ENCODE data around the gene HPS6.
A peak's percentile ranks its signal among the peaks of the same experiment; 100 is the strongest.

Gene HPS6

DNA sequence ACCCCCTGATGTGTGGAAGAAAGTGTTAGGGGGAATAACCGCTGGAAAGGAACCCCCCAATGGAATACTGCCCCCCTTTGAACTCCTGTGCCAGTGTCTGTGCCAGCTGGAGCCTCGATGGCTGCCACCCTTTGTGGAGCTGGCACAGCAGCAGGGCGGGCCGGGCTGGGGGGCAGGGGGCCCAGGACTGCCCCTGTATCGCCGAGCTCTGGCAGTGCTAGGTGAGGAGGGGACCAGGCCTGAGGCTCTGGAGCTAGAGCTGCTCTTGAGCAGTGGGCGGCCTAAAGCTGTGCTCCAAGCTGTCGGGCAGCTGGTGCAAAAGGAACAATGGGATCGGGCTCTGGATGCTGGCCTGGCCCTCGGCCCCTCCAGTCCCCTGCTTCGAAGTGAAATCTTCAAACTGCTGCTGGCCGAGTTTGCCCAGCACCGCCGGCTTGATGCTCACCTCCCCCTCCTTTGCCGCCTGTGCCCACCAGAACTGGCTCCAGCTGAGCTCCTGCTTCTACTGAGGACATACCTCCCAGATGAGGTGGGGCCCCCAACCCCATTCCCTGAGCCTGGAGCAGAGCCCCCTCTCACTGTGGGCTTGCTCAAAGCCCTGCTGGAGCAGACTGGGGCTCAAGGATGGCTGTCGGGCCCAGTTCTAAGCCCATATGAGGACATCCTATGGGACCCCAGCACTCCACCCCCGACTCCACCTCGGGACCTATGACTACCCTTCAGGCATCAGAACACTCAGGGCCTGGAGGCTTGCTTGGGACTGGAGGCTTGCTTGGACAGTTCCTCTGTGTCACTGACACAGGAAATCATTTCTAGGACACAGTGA is 2.2 kb downstream of the HPS6 start:
- TF ChIP-seq, protein P1, sequence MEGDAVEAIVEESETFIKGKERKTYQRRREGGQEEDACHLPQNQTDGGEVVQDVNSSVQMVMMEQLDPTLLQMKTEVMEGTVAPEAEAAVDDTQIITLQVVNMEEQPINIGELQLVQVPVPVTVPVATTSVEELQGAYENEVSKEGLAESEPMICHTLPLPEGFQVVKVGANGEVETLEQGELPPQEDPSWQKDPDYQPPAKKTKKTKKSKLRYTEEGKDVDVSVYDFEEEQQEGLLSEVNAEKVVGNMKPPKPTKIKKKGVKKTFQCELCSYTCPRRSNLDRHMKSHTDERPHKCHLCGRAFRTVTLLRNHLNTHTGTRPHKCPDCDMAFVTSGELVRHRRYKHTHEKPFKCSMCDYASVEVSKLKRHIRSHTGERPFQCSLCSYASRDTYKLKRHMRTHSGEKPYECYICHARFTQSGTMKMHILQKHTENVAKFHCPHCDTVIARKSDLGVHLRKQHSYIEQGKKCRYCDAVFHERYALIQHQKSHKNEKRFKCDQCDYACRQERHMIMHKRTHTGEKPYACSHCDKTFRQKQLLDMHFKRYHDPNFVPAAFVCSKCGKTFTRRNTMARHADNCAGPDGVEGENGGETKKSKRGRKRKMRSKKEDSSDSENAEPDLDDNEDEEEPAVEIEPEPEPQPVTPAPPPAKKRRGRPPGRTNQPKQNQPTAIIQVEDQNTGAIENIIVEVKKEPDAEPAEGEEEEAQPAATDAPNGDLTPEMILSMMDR (conservative IDR thresholded peaks at IDR 0.05; ENCODE audit: low read depth): no peak
- CTCF ChIA-PET: interaction anchor here (0.5 to 2.1 kb wide), 5 partner anchors 10 to 839 kb away, joined by 3 to 8 read pairs (median 3); no protein-coding TSS in a partner anchor
- DNase-seq (ENCODE audit: low spot score): no peak
- POLR2A ChIA-PET (ENCODE audit: low non-redundant PET): interaction anchor here (0.5 to 0.6 kb wide), 5 partner anchors 11 to 1289 kb away, joined by 3 to 7 read pairs (median 6); no protein-coding TSS in a partner anchor
- peak overlapping the region; percentile 86 for H3K27ac ChIP-seq

DNA sequence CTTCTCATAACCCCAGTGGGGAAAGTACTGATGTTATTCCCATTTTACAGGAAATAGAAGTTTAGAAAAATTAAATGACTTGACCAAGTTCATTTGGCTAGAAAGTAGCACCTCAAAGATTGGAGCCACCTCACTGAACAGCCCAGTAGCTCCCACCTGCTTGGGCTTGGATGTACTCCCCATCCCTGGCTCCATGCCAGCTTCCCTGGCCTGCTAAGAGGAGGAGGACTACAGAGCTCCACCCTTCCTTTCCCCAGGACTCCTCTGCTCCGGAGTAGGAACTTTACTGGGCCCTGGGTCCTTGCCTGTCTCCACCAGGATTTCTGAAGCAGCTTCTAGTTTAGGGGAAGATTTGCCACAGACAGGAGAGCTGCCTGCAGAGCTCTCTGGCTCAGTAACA is 3.1 kb downstream of the HPS6 start:
- no peak for DNase-seq (ENCODE audit: low spot score)
- TF ChIP-seq, protein P1 (conservative IDR thresholded peaks at IDR 0.05; ENCODE audit: low read depth): no peak
- H3K27ac ChIP-seq: peak overlapping the region; percentile 43
- CTCF ChIA-PET: interaction anchor here (0.6 to 1.3 kb wide), 3 partner anchors 13 to 305 kb away, joined by 3 to 4 read pairs (median 3); no protein-coding TSS in a partner anchor
- POLR2A ChIA-PET (ENCODE audit: low non-redundant PET): no interaction called here

DNA sequence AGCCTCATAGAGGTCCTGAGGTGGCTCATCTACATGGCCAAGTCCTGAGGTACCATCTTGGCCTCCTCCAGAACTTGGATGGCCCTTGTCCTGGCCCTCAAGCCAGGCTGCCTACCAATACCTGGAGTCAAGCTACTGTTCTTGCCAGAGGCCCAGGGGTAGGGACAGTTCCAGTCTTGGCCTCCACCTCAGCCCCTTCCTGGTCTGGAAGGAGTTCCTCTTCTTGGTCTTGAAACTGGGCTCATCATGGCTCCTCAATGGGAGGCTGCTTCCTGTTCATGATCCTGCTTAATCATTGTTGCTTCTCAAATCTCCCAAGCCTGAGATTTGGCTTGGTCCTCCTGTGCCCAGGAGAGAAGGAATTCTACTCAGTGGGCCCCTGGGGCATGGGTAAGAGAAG is 3.9 kb downstream of the HPS6 start:
- POLR2A ChIA-PET (ENCODE audit: low non-redundant PET): no interaction called here
- TF ChIP-seq, protein P1 (conservative IDR thresholded peaks at IDR 0.05; ENCODE audit: low read depth): no peak
- H3K27ac ChIP-seq: peak overlapping the region; percentile 43
- CTCF ChIA-PET: interaction anchor here (0.5 to 0.6 kb wide), 3 partner anchors 16 to 92 kb away, joined by 3 to 4 read pairs (median 4); no protein-coding TSS in a partner anchor
- no peak for DNase-seq (ENCODE audit: low spot score)

DNA sequence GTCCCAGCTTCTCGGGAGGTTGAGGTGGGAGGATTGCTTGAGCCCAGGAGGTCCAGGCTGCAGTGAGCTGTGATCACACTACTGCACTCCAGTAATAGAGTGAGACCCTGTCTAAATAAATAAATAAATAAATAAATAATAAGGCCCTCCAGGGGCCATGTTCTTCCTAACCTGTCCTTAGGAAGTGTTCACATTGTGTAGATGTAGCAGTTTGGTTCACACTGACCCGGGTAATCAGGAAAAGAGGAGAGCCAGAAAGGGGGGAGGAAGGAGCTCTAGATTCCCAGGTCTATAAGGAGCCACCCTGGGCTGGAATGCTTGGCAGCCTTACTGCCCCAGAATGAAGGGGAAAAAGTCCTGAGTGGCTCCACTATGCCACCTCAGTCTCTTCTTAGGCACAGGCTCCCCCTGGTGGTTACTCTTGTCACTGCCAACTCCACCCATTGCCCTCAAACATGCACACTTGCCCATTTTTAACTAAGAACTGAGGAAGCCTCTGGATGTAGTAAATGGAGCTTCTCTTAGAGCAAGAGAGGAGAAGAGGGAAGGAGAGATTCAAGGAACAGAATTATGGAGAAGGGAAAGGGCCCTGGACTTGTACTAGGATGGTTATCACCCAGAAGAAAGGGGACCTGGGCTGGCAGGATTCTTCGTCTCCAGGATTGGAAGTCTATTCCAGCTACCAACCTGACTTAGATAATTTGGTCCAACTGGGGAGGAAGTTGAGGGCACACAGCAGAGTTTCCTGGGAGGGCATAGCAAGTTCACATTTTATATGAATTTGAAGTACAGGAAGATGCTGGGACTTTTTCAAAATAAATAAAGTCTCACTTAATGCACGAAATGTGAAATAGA is 7.8 kb downstream of the HPS6 start:
- peak overlapping the region; percentile 6; the same call in 1 of the 2 replicates for H3K27ac ChIP-seq
- peak; percentile 74 for DNase-seq (ENCODE audit: low spot score)
- TF ChIP-seq, protein P1 (conservative IDR thresholded peaks at IDR 0.05; ENCODE audit: low read depth): peak; percentile 92
- CTCF ChIA-PET: interaction anchor here (0.5 to 3.0 kb wide), 27 partner anchors 8 to 483 kb away, joined by 3 to 19 read pairs (median 3); no protein-coding TSS in a partner anchor
- POLR2A ChIA-PET (ENCODE audit: low non-redundant PET): no interaction called here

DNA sequence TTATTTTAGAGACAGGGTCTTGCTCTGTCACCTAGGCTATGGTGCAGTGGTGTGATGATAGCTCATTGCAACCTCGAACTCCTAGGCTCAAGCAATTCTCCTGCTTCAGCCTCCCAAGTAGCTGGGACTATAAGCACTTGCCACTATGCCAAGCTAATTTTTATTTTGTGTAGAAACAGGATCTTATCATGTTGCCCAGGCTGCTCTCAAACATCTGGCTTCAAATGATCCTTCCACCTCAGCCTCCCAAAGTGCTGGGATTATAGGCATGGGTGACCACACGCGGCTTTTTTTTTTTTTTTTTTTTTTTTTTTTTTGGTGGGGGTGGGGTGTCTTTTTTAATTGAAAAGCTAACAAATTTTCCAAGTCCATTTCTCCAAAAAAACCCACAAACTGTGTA is 18.4 kb downstream of the HPS6 start:
- H3K27ac ChIP-seq: no peak overlapping the region
- TF ChIP-seq, protein P1 (conservative IDR thresholded peaks at IDR 0.05; ENCODE audit: low read depth): no peak
- DNase-seq (ENCODE audit: low spot score): no peak
- ChIA-PET POLR2A (ENCODE audit: low non-redundant PET) (no interaction called here), CTCF (interaction anchor here (0.6 to 1.7 kb wide), 3 partner anchors 10 to 17 kb away, joined by 3 to 17 read pairs (median 8); no protein-coding TSS in a partner anchor)

DNA sequence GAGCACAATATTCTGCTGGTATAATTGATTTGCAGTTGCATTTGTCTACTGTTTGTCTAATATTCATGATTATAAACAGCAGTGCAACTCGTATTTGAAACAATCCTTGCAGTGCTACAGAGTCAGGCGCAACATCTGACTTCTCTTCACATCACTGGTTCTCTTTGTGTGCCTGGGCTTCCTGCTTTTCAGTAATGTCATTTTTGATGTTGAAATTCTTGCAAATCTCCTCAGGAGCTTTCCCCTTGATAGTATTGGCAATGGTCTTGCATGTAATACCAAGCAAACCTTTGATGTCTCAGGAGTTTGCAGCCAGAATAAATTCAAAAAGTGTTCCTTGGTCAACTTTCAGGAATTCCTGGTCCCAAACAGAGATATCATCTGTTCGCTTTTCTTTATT is 20.2 kb downstream of the HPS6 start:
- no peak overlapping the region for H3K27ac ChIP-seq
- no peak for DNase-seq (ENCODE audit: low spot score)
- TF ChIP-seq, protein P1 (conservative IDR thresholded peaks at IDR 0.05; ENCODE audit: low read depth): no peak
- ChIA-PET CTCF (interaction anchor here (1.0 kb wide), 1 partner anchor 13 kb away, joined by 3 read pairs; no protein-coding TSS in a partner anchor), POLR2A (ENCODE audit: low non-redundant PET) (no interaction called here)
